ENCODE results near the gene AASDH. TPM values are rescaled to one million over a fixed set of nuclear protein-coding genes. Genes with fewer than 3 reads are reported as not detected.
"Not testable (repeated sequence)": the region's sequence is repeated elsewhere in the genome, so short reads cannot be mapped to it uniquely, and the experiment has no call there.

AASDH gene
- polyA plus RNA-seq, 3 donors, result 24.6 to 33.9 (median 26.7) TPM

- DNase-seq (ENCODE audit: extremely low read depth in 1 of 11, low read depth in 9 of 11, low spot score in 4 of 11), result no peak
These were observed 21.7 kb upstream of the AASDH start for GRCh38 chr4:56408978-56409377.

GRCh38 chr4:56406151-56406550, 18.9 kb upstream of the AASDH start:
- no peak for DNase-seq (ENCODE audit: extremely low read depth in 1 of 11, low read depth in 9 of 11, low spot score in 4 of 11)

- no peak for DNase-seq (ENCODE audit: extremely low read depth in 1 of 11, low read depth in 9 of 11, low spot score in 4 of 11)
These were observed 17.7 kb upstream of the AASDH start for GRCh38 chr4:56405016-56405415.

- no peak for DNase-seq (ENCODE audit: extremely low read depth in 1 of 11, low read depth in 9 of 11, low spot score in 4 of 11)
These were observed 13.3 kb upstream of the AASDH start for GRCh38 chr4:56400560-56400959.

DNA sequence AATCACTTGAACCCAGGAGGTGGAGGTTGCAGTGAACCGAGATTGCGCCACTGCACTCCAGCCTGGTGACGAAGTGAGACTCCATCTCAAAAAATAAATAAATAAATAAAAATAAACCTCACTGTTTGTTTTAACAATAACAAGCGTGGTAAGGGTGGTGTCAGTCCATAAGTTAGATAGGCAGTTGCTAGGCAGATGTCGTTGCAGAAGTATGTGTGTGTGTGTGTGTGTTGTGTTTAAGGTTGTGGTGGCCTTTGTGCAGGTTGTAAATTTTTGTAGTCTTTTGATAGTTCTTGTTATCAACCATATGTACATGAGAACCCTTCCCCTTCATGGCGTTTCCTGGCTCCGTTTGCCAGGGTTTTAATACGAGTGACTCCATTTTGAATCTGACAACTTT, 4.0 kb upstream of the AASDH start:
- DNase-seq (ENCODE audit: extremely low read depth in 1 of 11, low read depth in 9 of 11, low spot score in 4 of 11), result no peak

DNA sequence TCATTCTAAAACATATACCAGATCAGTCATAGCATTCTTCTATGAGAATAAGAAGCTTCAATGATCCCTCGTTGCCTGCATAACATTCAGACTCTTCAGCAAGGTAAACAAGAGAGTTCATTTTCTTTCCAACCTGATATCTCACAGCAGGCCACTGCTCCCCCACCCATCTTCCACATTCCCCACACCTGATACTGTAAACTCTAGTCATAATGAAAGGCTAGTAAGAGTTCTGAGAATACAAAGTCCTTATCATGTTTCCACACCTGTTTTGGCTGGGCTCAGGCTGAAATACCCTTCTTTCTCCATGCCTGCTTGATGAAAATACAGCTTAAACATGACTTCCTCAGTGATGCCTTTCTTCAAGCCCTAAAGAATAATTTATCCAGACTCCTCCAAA, 2.3 kb upstream of the AASDH start:
- DNase-seq (ENCODE audit: extremely low read depth in 1 of 11, low read depth in 9 of 11, low spot score in 4 of 11), result no peak

DNA sequence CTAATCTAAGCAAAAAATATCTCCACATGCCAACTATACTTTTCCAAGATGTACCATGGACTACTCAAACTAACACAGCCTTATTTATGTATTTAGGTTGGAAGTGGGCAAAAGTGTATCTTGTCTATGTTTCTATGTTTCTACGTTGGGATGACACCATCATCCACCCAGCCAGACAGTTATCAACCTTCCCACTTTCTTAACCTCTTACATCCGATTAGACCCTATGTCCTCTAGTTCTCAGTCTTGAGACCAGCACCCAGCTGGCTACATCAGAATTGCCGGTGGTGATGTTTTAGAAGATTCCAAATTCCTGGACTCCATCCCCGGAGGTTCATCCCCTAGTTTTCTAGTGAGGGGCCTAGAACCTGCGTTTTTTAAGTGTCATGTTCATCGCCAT, 1.0 kb upstream of the AASDH start:
- no peak for DNase-seq (ENCODE audit: extremely low read depth in 1 of 11, low read depth in 9 of 11, low spot score in 4 of 11)

GRCh38 chr4:56386091-56386490, 1.2 kb downstream of the AASDH start:
- no peak for DNase-seq (ENCODE audit: extremely low read depth in 1 of 11, low read depth in 9 of 11, low spot score in 4 of 11)

- no peak for DNase-seq (ENCODE audit: extremely low read depth in 1 of 11, low read depth in 9 of 11, low spot score in 4 of 11)
These were observed 11.8 kb downstream of the AASDH start for GRCh38 chr4:56375458-56375857.

- peak in 1 of 11 donors; percentile 2 for DNase-seq (ENCODE audit: extremely low read depth in 1 of 11, low read depth in 9 of 11, low spot score in 4 of 11)
These were observed 12.3 kb downstream of the AASDH start for GRCh38 chr4:56374956-56375355.

- no peak for DNase-seq (ENCODE audit: extremely low read depth in 1 of 11, low read depth in 9 of 11, low spot score in 4 of 11)
These were observed 14.5 kb downstream of the AASDH start for GRCh38 chr4:56372774-56373173.

DNA sequence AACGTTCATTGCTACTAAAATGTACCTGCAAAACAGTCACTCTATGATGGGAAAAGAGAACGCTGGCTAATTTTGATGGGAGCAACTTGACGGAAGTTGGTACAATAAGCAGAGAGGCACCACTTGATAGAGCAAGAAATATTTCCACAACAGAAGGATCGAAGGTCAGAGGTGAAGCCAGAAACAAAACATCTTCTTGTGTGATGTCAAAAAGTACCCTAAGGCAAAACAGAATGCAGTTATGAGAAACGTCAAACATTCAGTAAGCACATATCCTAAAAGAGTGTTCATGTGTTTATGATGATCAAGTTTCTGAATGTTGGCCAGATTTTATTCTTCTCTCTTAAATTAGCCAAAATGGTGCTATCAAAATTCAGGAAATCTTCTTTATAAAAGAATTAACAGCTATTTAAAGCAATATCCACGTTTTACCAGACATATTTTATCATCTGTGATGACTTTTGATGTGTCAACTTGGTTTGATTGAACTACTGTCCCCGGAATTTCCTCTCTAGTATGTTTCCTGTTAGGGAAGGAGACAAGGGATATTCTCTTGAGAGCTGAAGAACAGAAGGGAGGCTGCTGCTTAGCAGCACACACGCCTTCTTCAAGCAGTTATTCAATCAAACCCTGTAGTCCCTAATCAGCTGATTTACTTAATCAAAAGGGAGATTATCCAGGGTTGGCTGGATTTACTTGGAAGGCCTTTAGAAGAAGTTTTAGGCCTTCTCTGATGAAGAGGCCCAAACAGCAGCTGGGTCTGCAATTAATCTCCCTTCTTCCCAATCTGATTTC, 15.7 kb downstream of the AASDH start:
- no peak for DNase-seq (ENCODE audit: extremely low read depth in 1 of 11, low read depth in 9 of 11, low spot score in 4 of 11)

- no peak for DNase-seq (ENCODE audit: extremely low read depth in 1 of 11, low read depth in 9 of 11, low spot score in 4 of 11)
These were observed 16.9 kb downstream of the AASDH start for GRCh38 chr4:56370377-56370776.

GRCh38 chr4:56362981-56363380, 24.3 kb downstream of the AASDH start:
- not testable (repeated sequence) for DNase-seq (ENCODE audit: extremely low read depth in 1 of 11, low read depth in 9 of 11, low spot score in 4 of 11)

GRCh38 chr4:56360071-56360470, 27.2 kb downstream of the AASDH start:
- DNase-seq (ENCODE audit: extremely low read depth in 1 of 11, low read depth in 9 of 11, low spot score in 4 of 11), result no peak

DNA sequence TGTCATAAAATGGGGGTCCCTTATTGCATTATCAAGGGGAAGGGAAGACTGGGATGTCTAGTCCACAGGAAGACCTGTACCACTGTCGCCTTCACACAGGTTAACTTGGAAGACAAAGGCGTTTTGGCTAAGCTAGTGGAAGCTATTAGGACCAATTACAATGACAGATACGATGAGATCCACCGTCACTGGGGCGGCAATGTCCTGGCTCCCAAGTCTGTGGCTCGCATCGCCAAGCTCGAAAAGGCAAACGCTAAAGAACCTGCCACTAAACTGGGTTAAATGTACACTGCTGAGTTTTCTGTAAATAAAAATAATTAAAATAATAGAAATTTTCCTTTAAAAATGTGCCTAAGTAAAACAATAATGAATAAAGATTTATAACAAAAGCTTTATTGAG, 30.6 kb downstream of the AASDH start:
- DNase-seq (ENCODE audit: extremely low read depth in 1 of 11, low read depth in 9 of 11, low spot score in 4 of 11), result no peak

GRCh38 chr4:56348576-56348975, 38.7 kb downstream of the AASDH start:
- DNase-seq (ENCODE audit: extremely low read depth in 1 of 11, low read depth in 9 of 11, low spot score in 4 of 11), result no peak

DNA sequence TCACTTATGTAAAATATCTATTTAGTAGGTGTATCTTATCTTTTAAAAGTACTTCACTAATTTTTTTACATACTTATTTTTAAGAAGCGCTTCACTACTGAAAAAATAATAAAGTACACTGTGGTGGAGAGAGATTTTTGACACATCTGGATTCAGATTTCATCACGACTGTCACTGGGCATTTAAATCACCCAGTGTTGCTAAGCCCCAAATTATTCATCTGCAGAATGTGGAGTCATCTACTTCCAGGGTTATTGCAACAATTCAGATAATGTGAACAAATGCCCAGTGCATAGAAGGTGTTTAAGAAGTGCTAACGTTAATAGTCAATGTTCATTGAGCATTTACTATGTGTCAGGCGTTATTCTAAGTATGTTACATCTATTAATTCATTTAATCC, 41.8 kb downstream of the AASDH start:
- DNase-seq (ENCODE audit: extremely low read depth in 1 of 11, low read depth in 9 of 11, low spot score in 4 of 11), result no peak

DNA sequence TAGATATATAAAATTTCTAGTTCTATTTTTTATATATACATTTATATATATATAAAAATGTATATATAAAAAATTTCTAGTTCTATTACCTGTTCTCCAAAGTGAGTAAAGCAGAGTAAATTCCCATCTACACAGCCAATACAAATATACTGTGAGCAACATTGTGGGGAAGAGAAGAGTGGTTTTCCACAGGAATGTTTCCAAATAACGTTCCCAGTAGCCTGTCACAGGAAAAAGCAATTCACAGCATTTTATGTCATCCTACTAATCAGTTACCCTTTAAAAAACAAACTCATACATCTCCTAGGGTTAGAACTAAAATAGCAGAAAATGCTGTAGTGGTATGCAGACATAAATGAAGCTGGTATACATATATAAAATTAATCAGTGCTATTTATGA, 44.5 kb downstream of the AASDH start:
- no peak for DNase-seq (ENCODE audit: extremely low read depth in 1 of 11, low read depth in 9 of 11, low spot score in 4 of 11)

DNA sequence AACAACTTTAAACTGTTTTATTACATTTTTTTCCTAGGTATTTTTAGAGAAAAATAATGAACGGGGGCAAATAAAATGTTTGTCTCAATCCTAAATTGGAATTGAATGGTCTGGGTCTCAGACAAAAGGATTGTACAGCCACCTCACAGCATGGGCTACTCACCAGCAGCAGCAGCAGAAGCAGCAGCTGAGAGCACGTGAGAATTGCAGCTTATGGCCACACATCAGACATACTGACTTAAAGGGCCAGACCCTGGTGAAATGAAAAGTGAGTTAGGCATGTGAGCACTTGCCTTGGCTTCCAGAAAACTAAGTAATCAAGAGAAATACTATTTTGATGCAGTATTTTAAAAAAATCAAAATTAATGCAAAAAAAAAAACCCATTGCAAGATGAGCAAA, 56.6 kb downstream of the AASDH start:
- DNase-seq (ENCODE audit: extremely low read depth in 1 of 11, low read depth in 9 of 11, low spot score in 4 of 11), result no peak

- no peak for DNase-seq (ENCODE audit: extremely low read depth in 1 of 11, low read depth in 9 of 11, low spot score in 4 of 11)
These were observed 60.9 kb downstream of the AASDH start for GRCh38 chr4:56326363-56326762.
